Measurements from ENCODE around the gene ZMYND10.
A peak's percentile ranks its signal among the peaks of the same experiment; 100 is the strongest.

The ZMYND10 gene

DNA sequence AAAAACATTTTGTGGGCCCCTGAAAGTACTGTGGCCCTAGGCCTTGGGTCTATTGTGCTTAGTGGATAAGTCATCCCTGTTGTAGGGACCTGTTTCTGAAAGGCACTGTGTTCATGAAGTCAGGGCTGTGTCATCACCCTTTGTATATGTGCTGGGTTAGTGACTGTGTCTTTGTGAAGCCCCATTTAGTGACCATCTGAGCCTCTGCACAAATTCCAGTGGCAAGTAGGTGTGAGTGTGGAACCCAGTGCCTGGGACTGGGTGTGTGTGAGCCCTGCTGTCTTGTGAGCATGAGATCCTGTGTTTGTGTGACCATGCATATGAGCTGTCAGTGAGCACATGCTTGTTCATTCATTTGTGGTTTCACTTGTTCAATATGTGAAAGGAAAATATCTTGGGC, 40.9 kb downstream of the ZMYND10 start:
- no peak overlapping the region for H3K4me2 ChIP-seq (ENCODE audit: low read length)
- no peaks in the 10 kb centered on the region for H3K36me3 ChIP-seq (ENCODE audit: control insufficient read depth, insufficient read depth, low read length)
- H3K4me3 ChIP-seq (ENCODE audit: low read depth, low read length), result no peak overlapping the region
- H3K4me1 ChIP-seq, result peaks cover 8% of the 10 kb centered on the region
- no peak overlapping the region for H2AFZ ChIP-seq
- H3K27me3 ChIP-seq (ENCODE audit: control insufficient read depth, insufficient read depth, low read length), result no peaks in the 10 kb centered on the region
- no peaks in the 10 kb centered on the region for H3K9me3 ChIP-seq (ENCODE audit: control insufficient read depth, low read length)
- TF ChIP-seq, protein P1, sequence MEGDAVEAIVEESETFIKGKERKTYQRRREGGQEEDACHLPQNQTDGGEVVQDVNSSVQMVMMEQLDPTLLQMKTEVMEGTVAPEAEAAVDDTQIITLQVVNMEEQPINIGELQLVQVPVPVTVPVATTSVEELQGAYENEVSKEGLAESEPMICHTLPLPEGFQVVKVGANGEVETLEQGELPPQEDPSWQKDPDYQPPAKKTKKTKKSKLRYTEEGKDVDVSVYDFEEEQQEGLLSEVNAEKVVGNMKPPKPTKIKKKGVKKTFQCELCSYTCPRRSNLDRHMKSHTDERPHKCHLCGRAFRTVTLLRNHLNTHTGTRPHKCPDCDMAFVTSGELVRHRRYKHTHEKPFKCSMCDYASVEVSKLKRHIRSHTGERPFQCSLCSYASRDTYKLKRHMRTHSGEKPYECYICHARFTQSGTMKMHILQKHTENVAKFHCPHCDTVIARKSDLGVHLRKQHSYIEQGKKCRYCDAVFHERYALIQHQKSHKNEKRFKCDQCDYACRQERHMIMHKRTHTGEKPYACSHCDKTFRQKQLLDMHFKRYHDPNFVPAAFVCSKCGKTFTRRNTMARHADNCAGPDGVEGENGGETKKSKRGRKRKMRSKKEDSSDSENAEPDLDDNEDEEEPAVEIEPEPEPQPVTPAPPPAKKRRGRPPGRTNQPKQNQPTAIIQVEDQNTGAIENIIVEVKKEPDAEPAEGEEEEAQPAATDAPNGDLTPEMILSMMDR (IDR thresholded peaks at IDR 0.05), result no peak
- peaks cover 2% of the 10 kb centered on the region for H3K79me2 ChIP-seq
- no peak overlapping the region for H3K9ac ChIP-seq
- no peak overlapping the region for H3K27ac ChIP-seq

DNA sequence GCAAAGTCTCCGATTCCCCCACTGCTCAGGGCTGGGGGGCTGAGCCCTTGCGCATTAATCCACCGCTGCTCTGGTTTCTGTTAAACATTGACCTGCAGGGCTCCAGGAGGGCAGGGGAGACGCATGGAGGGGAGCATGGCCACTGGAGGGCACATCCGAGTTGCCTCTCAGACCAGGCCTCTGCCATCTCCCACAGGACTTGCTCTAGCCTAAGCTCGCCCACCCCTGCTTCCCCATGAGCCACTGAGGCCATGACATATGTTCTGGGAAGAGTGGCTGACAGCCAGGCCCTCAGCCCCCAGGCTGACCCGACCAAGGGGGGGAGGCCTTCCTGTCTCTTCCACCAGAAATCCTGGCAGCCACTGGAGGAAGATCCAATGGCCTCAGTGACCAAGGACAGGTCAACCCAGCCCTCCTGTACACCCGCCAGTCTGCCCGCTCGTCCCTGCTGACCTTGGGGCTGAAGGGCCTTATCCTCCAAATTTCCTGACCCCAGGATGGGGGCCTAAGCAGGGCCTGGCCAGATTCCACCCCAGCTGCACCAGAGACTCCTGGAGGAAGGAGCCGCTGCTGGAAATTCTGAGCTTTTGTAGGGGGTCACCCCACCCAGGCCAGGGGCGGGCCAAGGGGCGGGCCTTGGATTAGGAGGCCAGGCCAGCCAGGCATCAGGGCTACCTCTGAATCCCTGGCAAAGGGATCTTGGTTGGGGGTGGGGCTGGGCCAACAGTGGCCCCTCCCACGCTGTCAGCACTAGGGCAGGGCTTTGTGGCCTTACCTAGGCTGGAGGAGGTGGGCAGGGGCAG, 42.3 kb downstream of the ZMYND10 start, which contains the start of gene HYAL1:
Gene HYAL1, minus strand, starts transcription at position 562 of the 803 bp plus-strand sequence. CDS start 618 bp downstream, outside the sequence.
- peak within 1 kb of the TSS; percentile 67 for H3K4me3 ChIP-seq (ENCODE audit: low read depth, low read length)
- peaks cover 2% of the 10 kb centered on the region for H3K79me2 ChIP-seq
- no peak within 1 kb of the TSS for H3K9ac ChIP-seq
- TF ChIP-seq, protein P1 (IDR thresholded peaks at IDR 0.05), result no peak
- peak within 1 kb of the TSS; percentile 42 for H3K27ac ChIP-seq
- no peaks in the 10 kb centered on the region for H3K36me3 ChIP-seq (ENCODE audit: control insufficient read depth, insufficient read depth, low read length)
- no peak within 1 kb of the TSS for H2AFZ ChIP-seq
- H3K4me2 ChIP-seq (ENCODE audit: low read length), result peak within 1 kb of the TSS; percentile 89
- no peaks in the 10 kb centered on the region for H3K9me3 ChIP-seq (ENCODE audit: control insufficient read depth, low read length)
- no peaks in the 10 kb centered on the region for H3K27me3 ChIP-seq (ENCODE audit: control insufficient read depth, insufficient read depth, low read length)
- H3K4me1 ChIP-seq, result peaks cover 15% of the 10 kb centered on the region

DNA sequence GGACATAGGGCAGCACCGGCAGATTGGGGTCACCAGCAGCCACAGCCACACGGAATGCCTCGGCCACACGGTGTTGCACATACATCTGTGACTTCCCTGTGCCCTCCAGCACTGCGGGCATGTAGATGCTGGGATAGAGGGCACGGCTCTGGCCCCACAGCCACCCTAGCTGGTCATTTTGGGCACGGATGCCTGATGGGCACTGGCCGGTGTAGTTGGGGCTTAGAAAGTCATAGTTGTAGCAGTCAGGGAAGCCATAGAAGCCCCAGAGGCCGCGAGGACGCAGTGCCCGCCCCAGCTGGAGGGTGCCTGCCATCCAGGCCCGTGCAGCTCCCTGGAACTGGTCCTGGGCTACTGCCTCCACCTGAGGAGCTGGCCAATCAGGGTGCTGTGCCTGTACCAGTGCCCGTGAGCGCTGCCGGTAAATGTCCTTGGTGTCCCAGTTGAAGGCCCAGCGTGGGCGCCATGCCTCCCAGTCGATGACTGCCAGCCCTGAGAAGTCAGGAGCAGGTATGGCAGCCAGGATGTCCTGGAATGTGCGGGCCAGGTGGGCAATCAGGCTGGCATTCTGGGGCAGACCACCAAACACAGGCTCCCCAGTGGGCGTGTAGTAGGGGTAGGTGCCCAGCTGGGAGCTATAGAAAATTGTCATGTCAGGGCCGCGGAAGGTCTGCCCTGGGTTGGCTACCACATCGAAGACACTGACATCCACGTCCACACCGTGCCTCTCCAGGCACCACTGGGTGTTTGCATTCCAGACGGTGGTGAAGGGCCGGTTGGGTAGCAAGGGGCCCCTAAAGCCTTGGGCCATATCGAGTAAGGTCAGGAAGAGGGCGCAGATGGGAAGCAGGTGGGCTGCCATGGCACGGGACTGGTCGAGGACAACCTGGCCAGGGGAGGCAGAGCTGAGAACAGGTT, 43.2 kb downstream of the ZMYND10 start:
- H3K36me3 ChIP-seq (ENCODE audit: control insufficient read depth, insufficient read depth, low read length), result no peaks in the 10 kb centered on the region
- H3K4me1 ChIP-seq, result peaks cover 17% of the 10 kb centered on the region
- H3K9me3 ChIP-seq (ENCODE audit: control insufficient read depth, low read length), result no peaks in the 10 kb centered on the region
- H3K79me2 ChIP-seq, result peaks cover 2% of the 10 kb centered on the region
- H3K27me3 ChIP-seq (ENCODE audit: control insufficient read depth, insufficient read depth, low read length), result no peaks in the 10 kb centered on the region
- no peak overlapping the region for H2AFZ ChIP-seq
- H3K9ac ChIP-seq, result no peak overlapping the region
- TF ChIP-seq, protein P1 (IDR thresholded peaks at IDR 0.05), result no peak
- H3K27ac ChIP-seq, result peak overlapping the region; percentile 30
- peak overlapping the region; percentile 89 for H3K4me2 ChIP-seq (ENCODE audit: low read length)
- H3K4me3 ChIP-seq (ENCODE audit: low read depth, low read length), result peak overlapping the region; percentile 67

DNA sequence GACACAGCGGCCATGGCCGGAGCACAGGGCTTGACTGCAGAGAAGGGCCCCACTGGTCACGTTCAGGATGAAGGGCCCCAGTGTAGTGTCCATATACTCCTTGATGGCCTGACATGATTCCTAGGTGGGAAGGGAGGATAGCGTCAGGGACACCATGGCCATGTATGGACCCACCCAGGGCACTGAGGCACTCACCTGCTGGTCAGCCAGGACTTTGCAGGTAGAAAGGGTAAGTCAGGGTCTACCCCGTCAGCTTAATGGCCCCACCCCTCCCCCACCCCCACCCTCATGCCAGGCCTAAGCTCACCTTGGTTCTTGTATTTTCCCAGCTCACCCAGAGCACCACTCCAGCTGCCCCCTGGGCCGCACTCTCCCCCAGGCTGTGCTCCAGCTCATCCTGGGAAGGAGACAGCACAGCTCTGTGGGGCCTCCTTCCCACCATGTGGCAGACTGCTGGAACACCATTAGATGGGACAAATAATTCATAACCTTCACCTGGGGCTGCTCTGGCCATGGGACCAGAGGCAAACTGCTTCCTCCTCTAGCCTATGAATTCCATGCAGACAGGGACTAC, 44.8 kb downstream of the ZMYND10 start:
- no peaks in the 10 kb centered on the region for H3K36me3 ChIP-seq (ENCODE audit: control insufficient read depth, insufficient read depth, low read length)
- no peaks in the 10 kb centered on the region for H3K27me3 ChIP-seq (ENCODE audit: control insufficient read depth, insufficient read depth, low read length)
- TF ChIP-seq, protein P1 (IDR thresholded peaks at IDR 0.05), result no peak
- H3K4me2 ChIP-seq (ENCODE audit: low read length), result no peak overlapping the region
- H3K4me1 ChIP-seq, result peaks cover 17% of the 10 kb centered on the region
- peak overlapping the region; percentile 82 for H3K27ac ChIP-seq
- no peak overlapping the region for H2AFZ ChIP-seq
- H3K4me3 ChIP-seq (ENCODE audit: low read depth, low read length), result no peak overlapping the region
- H3K79me2 ChIP-seq, result peaks cover 2% of the 10 kb centered on the region
- H3K9me3 ChIP-seq (ENCODE audit: control insufficient read depth, low read length), result no peaks in the 10 kb centered on the region
- no peak overlapping the region for H3K9ac ChIP-seq
